ENCODE data around the gene NLRC3. TPM values are rescaled to one million over a fixed set of nuclear protein-coding genes. Genes with fewer than 3 reads are reported as not detected.

Gene NLRC3
- total and polyA plus RNA-seq, 2 experiments from 2014 or later = 0.11 TPM; not detected in 1

DNA sequence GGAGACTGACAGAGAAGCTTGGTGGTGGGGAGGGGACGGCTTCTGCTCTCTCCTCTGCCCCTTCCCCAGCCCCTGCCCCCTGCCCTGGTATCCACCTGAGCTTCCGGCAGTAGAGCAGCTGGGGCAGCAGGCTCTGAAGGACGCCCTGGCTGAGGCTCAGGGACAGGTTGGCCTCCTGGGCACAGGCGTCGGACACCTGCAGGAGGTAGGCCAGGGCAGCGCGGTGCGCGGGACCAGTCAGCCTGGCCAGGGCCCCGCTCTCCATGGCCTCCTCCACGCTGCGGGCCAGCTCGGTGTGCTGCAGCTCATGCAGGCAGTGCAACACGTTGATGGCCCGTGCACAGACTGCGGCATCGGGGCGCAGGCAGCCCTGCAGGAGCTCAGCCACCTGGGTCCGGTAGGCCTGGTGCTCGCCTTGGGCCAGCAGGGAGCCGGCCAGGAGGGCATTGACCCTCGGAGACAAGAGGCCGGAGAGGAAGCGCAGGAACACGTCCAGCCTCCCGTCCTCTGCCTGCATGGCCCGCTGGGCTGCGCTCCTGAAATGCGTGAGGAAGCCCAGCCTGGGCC is 14.2 kb downstream of the NLRC3 start:
- Histone ChIP-seq H3K4me1 (ENCODE audit: insufficient read depth) (no peaks in the 10 kb centered on the region), H3F3A (ENCODE audit: insufficient read depth) (no peaks in the 10 kb centered on the region), H3K27ac (no peak overlapping the region), H2AFZ (no peak overlapping the region), H3K79me2 (ENCODE audit: insufficient read depth) (no peaks in the 10 kb centered on the region), H3K9me3 (ENCODE audit: low read depth) (no peaks in the 10 kb centered on the region), H3K9ac (no peak overlapping the region), H4K20me1 (ENCODE audit: insufficient read depth) (no peaks in the 10 kb centered on the region), H3K27me3 (replicated peaks; ENCODE audit: insufficient read depth) (no peaks in the 10 kb centered on the region), H3K4me2 (ENCODE audit: unreplicated experiment) (no peak overlapping the region), H3K9me2 (ENCODE audit: insufficient read depth) (no peaks in the 10 kb centered on the region), H3K36me3 (ENCODE audit: low read depth) (no peaks in the 10 kb centered on the region), H3K4me3 (no peak overlapping the region)
- no peak for TF ChIP-seq EZH2phosphoT487 (IDR thresholded peaks at IDR 0.05; ENCODE audit: insufficient read depth, low read depth)
- no peak for TF ChIP-seq EZH2 (IDR thresholded peaks at IDR 0.05; ENCODE audit: insufficient read depth, poor library complexity, severe bottlenecking)
- DNase-seq = no peak
- 84 to 89% methylated on average over 24 to 25 of the region's 29 CpGs for WGBS, 2 experiments (ENCODE audit: low coverage in 1 of 2, low lambda C conversion rate in 2 of 2, missing lambda C conversion rate in 2 of 2)
- in situ Hi-C loops (cut with MboI) = no loop called here

GRCh38 chr16:3561626-3562025 is 15.6 kb downstream of the NLRC3 start:
- WGBS, 2 experiments (ENCODE audit: low coverage in 1 of 2, low lambda C conversion rate in 2 of 2, missing lambda C conversion rate in 2 of 2) = 78 to 81% methylated on average over 15 of the region's 15 CpGs
- no peaks in the 10 kb centered on the region for H3K36me3 ChIP-seq (ENCODE audit: low read depth)
- H3K9me2 ChIP-seq (ENCODE audit: insufficient read depth) = no peaks in the 10 kb centered on the region
- no peaks in the 10 kb centered on the region for H3K9me3 ChIP-seq (ENCODE audit: low read depth)
- H3F3A ChIP-seq (ENCODE audit: insufficient read depth) = no peaks in the 10 kb centered on the region
- in situ Hi-C loops (cut with MboI) = no loop called here
- H3K79me2 ChIP-seq (ENCODE audit: insufficient read depth) = no peaks in the 10 kb centered on the region
- no peaks in the 10 kb centered on the region for H4K20me1 ChIP-seq (ENCODE audit: insufficient read depth)
- H3K4me1 ChIP-seq (ENCODE audit: insufficient read depth) = no peaks in the 10 kb centered on the region
- no peak overlapping the region for H2AFZ ChIP-seq
- no peak overlapping the region for H3K4me3 ChIP-seq
- no peaks in the 10 kb centered on the region for H3K27me3 ChIP-seq (replicated peaks; ENCODE audit: insufficient read depth)
- H3K4me2 ChIP-seq (ENCODE audit: unreplicated experiment) = no peak overlapping the region
- TF ChIP-seq EZH2 (IDR thresholded peaks at IDR 0.05; ENCODE audit: insufficient read depth, poor library complexity, severe bottlenecking) (no peak), EZH2phosphoT487 (IDR thresholded peaks at IDR 0.05; ENCODE audit: insufficient read depth, low read depth) (no peak)
- no peak overlapping the region for H3K27ac ChIP-seq
- H3K9ac ChIP-seq = no peak overlapping the region
- DNase-seq = no peak

DNA sequence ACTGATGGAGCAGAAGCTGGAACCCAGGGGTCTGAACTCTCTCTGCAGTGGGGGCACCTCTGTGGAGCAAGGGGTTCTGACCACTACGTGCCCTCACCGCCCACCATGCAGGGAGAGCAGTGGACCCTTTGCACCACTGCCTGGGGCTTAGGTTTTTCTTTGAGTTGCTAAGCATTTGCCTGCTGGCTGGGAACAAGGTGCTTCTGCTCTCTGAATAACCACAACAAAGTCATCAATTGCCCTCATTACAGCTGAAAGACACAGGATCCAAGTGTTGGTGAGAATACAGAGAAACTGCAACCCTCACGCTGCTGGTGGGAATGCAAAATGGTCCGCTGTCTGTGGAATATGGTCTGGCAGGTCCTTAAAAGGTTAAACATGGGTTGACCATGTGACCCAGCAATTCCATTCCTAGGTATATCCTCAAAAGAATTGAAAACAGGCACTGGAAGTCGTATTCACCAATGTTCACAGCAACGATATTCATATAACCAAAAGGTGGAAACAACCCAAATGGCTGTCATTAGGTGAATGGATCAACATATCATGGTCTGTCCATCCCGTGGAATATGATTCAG is 22.8 kb downstream of the NLRC3 start:
- H3K4me1 ChIP-seq (ENCODE audit: insufficient read depth) = no peaks in the 10 kb centered on the region
- H3K79me2 ChIP-seq (ENCODE audit: insufficient read depth) = no peaks in the 10 kb centered on the region
- H3K27me3 ChIP-seq (replicated peaks; ENCODE audit: insufficient read depth) = no peaks in the 10 kb centered on the region
- no peaks in the 10 kb centered on the region for H3K36me3 ChIP-seq (ENCODE audit: low read depth)
- H3K9me3 ChIP-seq (ENCODE audit: low read depth) = no peaks in the 10 kb centered on the region
- WGBS, 2 experiments (ENCODE audit: low coverage in 1 of 2, low lambda C conversion rate in 2 of 2, missing lambda C conversion rate in 2 of 2) = 77 to 82% methylated on average over 7 of the region's 7 CpGs
- H3K4me3 ChIP-seq = no peak overlapping the region
- H3K9me2 ChIP-seq (ENCODE audit: insufficient read depth) = no peaks in the 10 kb centered on the region
- no peak for DNase-seq
- H4K20me1 ChIP-seq (ENCODE audit: insufficient read depth) = no peaks in the 10 kb centered on the region
- no peaks in the 10 kb centered on the region for H3F3A ChIP-seq (ENCODE audit: insufficient read depth)
- H3K27ac ChIP-seq = no peak overlapping the region
- TF ChIP-seq EZH2phosphoT487 (IDR thresholded peaks at IDR 0.05; ENCODE audit: insufficient read depth, low read depth) (no peak), EZH2 (IDR thresholded peaks at IDR 0.05; ENCODE audit: insufficient read depth, poor library complexity, severe bottlenecking) (no peak)
- no peak overlapping the region for H3K4me2 ChIP-seq (ENCODE audit: unreplicated experiment)
- no peak overlapping the region for H2AFZ ChIP-seq
- no peak overlapping the region for H3K9ac ChIP-seq
- in situ Hi-C loops (cut with MboI) = no loop called here

GRCh38 chr16:3553138-3553923 is 23.9 kb downstream of the NLRC3 start:
- Histone ChIP-seq H3K4me1 (ENCODE audit: insufficient read depth) (no peaks in the 10 kb centered on the region), H3K27ac (no peak overlapping the region), H3K27me3 (replicated peaks; ENCODE audit: insufficient read depth) (no peaks in the 10 kb centered on the region), H3K36me3 (ENCODE audit: low read depth) (no peaks in the 10 kb centered on the region), H3K9ac (no peak overlapping the region), H3K9me3 (ENCODE audit: low read depth) (no peaks in the 10 kb centered on the region), H3K79me2 (ENCODE audit: insufficient read depth) (no peaks in the 10 kb centered on the region), H2AFZ (no peak overlapping the region), H4K20me1 (ENCODE audit: insufficient read depth) (no peaks in the 10 kb centered on the region), H3K4me3 (no peak overlapping the region), H3F3A (ENCODE audit: insufficient read depth) (no peaks in the 10 kb centered on the region), H3K4me2 (ENCODE audit: unreplicated experiment) (no peak overlapping the region), H3K9me2 (ENCODE audit: insufficient read depth) (no peaks in the 10 kb centered on the region)
- in situ Hi-C loops (cut with MboI) = no loop called here
- TF ChIP-seq EZH2phosphoT487 (IDR thresholded peaks at IDR 0.05; ENCODE audit: insufficient read depth, low read depth) (no peak), EZH2 (IDR thresholded peaks at IDR 0.05; ENCODE audit: insufficient read depth, poor library complexity, severe bottlenecking) (no peak)
- DNase-seq = no peak
- 68 to 70% methylated on average over 11 of the region's 11 CpGs for WGBS, 2 experiments (ENCODE audit: low coverage in 1 of 2, low lambda C conversion rate in 2 of 2, missing lambda C conversion rate in 2 of 2)
